NCI-H345 (cell line): ENCODE data around the gene STXBP6.
"Not testable (repeated sequence)": the region's sequence is repeated elsewhere in the genome, so short reads cannot be mapped to it uniquely, and the experiment has no call there.

ENCODE experiments used
- DNase-seq: peaks from one replicate; lab custom pipeline; 2025; lab: John Stamatoyannopoulos, UW

STXBP6 gene

DNA sequence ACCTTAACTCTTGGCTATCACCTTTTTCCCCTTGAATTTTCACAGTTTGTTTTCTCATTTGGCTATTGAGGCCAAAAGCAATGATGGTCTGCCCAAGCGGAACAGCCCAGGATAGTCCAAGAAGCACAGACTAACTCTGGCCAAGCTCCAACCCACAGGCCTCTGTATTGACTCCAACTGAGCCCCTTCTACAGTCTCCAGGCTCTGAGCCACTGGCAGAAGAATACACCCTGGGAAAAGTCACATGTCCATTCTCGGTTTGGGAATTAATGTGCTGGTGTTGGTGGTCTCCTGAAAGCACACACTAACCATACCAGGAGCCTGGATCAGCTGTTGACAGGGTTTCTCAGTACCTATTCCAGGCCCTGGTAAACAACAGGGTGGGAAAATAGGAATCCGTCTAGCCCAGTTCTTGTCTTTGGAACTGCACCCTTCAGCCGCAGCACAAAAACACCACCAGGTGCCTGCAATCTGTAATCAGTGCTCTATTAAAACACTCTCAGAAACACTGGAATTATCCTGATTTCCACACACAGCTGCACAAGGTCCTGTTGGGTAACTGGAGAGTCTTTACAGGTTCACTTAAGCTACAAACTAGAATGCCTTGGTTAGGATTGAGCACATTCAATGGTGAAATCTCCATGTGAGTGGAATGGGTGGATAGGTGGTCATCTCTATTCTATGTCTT, 63.6 kb downstream of the STXBP6 start:
- DNase-seq, result no peak

DNA sequence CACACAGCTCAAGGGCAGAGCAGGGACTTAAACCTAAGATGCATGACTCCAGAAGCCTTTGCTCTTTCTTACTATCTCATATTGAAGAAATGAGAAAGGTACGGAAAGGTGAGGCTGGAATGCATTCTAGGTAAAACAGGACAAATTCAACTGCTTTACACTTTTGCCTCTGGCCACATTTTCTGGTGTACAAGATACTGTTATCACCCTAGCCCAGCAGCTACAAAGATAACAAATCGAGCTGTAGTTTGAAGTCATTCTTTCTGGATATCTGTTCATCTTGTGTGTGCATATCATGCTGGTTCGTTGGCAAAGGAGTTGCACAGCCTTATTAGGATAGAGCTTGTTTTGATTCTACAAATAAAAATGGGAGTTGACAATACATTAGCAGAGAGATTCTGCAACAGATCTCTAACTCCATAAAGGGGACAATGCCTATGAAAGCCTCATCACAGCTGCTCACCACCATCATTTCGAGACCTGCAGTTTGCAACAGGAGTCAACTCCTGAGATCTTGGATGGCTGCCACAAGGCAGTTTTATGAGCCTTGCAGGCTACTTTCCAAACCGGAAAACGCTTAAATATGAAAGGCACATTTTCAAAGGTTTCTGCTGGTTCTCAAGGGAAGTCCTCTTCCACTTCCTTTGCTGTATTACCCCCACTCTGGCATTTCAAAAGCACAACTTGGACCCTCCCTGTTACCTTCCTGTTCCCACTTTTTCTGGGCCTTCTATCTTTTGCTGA, 64.9 kb downstream of the STXBP6 start:
- peak; percentile 87 for DNase-seq

DNA sequence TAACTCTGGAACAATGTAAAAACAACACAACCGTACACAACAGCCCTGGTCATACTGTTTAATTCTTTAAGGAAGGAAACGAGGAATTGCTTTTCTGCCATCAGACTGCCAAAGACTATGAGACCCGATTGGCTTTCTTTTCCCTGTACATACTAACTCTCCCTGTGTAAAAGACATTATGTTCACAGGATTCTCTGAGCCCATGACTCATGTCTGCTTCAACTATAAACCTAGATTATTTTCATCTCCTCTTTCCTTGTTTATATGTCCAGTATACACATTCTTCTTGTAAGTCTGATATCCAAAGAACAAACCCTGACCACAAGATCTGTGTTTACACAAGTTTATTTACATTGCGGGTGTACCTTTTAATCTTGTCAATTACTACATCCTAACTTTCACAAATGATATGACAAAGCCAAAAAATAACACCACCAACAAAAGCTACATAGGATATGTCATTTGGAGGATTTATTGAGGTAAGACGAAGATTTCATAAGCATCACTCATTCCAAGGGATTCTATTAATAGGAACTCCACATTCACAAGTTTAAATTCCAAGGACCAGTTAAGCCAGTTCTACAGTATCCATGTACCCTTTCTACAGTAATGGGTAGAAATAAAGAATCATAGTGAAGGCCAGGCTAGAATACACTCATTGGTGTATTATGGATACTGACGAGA, 67.3 kb downstream of the STXBP6 start:
- no peak for DNase-seq

DNA sequence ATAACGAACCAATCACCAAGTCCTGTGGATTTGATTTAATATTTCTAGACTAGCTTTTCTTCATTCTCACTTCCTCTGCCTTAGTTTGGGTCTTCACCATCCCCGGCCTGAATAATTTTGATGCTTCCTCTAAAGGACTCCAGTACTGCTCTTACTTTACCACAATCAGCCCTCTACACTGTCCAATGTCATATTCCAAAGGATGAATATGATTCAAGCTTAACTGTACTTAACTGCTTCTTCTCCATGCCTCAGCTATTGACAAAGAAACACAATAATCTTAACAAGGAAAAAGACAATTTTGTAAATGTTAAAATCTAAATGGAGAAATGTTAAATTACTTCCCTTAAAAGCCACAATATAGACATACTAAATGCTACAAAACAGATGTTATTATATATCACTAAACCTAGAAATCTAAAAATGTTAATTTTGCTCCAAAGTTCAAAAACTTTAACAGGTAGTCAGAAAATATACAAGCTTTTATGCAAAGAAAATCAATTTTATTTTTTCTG, 70.2 kb downstream of the STXBP6 start:
- DNase-seq, result no peak

DNA sequence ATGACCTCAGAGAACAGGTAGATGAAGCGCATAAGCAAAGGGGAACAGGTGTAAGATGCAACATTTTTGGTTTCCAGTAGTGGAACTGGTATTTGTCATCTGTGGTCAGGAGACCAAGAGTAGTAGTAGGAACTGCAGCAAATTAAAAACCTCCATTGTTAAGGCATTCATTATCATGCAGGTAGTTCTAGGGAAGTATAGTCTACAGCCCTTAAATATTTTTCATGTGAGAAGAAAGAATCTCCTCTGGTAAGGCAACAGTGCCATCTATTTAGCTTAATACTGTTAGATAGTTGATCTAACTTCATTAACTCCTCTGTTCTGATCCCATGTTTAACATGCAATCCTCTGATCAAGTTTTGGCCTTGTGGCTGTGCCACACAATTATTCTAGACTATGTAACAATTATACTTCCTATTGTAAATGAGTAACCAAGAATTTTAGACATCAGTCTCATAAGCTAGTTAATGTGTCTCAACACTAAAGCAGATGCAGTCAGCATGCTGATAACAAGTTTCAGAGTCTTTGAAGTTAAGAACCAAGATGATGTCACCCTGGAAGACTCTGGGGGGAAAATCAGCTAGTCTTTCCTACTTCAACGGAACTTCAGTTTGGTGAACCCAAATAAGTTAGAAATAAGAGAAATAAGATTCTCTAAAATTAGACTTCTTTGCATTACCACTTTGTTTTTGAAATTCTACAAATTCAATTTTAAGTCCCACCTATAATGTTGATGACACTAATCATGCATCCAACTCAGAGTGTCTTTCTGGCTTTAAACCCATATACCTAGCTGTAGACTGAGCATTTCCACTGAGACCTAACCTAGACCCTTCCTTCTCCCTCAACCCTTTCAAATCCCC, 70.9 kb downstream of the STXBP6 start:
- no peak for DNase-seq

DNA sequence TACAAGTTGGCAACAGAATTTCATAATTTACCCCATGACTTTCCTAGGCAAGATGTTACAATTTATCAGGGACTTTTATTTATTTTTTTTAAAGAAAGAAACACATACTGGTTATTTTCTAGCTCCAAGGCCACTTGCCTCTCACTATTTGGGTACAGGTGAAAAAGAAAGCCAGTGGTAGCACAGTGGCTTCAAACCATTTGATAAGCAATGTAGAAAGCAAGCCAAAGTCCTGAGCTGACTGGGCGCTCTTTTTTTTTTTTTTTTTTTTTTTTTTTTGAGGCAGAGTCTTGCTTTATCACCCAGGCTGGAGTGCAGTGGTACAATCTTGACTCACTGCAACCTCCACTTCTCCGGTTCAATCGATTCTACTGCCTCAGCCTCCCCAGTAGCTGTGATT, 73.3 kb downstream of the STXBP6 start:
- no peak for DNase-seq

DNA sequence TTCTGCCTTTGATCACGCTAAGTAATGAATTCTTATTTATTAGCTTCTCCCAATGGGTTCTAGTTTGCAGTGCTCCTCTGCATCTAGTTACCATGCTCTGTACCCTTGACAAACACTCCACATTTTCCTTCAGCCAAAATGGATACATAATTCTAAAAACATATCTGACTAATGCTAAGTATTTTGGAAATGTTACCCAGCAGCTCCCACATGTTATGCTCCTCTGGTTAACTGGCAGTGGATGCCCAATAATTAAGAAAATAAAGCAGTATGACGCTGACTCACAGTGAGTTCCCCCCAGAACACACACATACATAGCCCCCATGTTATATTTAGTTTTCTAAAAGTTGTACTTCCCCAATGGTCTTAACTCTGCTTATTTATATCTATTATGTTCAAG, 74.6 kb downstream of the STXBP6 start:
- no peak for DNase-seq

DNA sequence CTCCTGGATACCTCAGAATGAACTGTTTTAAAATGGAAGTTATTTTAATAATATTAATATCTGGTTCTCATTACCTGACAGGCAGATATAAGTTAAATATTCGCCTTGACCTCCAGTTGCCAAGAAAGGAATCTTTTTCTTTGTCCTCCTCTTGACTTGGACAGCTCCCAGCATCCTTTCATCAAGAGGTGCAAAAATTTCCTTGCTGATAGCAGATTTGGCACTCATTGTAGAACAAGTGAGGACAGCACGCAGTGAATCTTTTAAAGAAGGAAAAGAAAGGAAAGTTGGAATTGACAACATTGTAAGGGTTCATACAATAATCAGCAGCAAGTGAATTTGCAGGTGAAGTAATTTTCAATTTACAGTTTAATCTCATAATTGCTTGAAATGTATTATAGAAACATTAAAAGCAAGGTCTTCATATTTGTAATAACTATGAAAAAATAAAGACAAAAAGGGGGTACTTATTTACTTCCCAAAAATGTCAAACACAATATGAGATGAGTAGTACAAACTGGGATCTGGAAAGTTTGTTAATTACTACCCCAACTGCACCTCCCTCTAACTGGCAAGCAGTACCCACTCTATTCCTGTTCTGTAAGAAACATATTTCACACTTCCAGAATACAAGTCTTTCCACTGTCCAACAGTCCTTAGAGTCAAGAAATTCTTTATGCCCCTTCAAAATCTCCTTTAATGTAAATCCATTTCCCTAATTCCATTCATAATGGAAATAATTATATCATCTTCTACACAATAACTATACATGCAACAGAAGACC, 75.2 kb downstream of the STXBP6 start:
- DNase-seq, result no peak

DNA sequence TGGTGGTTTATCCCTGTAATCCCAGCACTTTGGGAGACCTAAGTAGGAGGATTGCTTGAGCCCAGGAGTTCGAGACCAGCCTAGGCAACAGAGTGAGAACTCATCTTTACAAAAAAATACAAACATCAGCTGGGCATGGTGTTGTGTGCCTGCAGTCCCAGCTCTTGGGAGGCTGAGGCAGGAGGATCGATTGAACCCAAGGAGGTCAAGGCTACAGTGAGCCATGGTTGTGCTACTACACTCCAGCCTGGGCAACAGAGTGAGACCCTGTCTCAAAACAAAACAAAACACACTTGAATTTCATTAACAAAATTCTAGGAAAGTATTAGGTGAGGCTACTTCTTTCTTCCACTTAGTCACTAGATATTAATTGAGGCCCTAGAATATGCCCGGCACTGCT, 77.1 kb downstream of the STXBP6 start:
- DNase-seq, result no peak

DNA sequence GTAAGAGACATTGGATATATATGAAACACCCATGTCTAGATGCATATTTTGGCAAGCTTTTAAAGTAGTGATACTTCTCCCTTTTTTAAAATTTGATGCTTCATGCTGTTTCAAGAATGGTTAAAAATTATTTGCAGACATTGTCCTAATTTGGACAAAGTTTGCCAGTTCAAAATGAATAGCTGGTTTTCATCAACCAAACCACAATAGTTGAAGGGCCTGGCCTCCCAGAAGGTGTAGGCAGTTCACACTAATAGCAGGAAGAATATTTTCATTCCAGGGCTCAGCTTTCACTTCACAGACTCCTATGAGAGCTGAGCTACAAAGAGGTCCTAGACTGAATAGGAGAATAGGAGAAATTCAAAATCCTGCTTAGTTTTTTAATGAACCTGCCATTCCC, 78.7 kb downstream of the STXBP6 start:
- no peak for DNase-seq

DNA sequence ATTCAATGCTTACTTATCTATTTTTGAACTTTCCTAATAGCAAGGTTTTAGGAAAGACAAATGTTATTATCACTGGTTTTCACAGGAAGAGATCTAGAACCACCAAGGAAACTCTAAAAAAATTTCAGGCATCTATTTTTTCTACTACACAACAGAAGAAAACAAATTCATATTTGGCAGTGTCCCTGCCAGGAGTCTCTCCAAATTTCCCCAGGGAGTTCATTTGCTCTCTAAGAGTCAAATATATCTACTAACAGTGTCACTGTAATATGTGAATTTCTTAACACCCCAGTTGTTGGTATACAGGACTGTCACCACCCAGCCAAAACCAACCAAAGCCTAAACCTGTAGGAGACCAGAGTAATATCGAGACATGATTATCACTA, 83.4 kb downstream of the STXBP6 start:
- DNase-seq, result no peak

DNA sequence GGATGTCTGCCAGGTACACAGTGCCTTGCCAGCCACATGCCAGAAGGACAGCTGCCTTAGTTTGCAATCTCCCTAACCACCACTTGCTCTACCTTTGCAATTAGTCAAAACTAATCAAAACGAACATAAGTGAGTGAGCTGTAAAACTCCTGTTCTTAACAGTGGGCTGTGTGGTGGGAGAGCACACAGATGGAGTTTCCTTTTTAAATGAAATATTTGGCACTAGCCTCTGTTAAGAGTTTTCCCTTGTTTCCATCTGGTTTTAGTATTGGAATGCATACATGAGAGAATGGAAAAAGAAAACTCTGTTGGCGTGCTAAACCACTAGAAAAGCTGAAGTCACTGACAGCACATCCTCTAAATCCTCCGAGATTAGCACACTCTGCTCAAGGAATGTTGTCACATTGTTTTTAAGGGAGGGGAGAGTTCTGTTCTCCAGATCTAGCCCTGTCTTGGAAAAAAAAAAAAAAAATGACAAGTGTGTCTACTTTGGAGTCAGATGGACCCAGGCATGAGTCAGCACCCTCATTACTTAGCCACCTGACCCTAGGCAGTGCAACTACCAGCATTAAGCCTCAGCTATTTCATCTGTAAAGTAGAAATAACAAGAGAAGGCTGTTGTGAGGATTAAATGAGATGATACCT, 83.9 kb downstream of the STXBP6 start:
- DNase-seq, result no peak

DNA sequence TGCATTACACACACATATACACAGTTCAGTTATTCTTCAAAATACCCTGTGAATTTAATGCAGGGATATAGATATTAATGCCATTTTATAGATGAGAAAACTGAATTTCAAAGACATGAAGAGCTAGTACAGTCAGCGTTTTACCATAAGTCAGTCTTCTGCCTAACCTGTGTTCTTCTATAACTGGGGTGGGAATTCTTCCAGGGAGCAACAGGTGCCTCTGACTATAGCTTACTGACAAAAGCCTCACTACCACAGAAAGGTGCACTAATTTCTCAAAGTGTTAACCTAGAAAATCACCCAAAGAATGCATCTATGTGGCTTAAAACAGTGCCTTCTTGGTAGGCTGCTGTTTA, 84.4 kb downstream of the STXBP6 start:
- DNase-seq, result no peak

DNA sequence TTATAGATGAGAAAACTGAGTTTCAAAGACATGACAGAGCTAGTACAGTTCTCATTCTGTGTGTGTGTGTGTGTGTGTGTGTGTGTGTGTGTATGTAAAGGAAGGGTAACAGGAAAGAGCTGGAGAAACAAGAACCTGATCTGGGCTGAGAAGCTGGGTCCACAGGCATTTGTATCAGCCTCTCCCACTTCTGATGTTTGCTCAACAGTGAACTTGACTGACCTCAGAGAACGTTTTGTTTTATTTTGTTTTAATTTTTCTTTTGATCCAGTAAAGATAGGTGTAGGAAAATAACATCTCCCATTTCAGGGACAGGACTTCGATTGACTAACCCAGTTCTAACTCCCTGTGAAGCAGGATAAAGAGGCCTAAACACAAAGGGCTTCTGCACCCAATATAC, 85.4 kb downstream of the STXBP6 start:
- DNase-seq, result no peak

DNA sequence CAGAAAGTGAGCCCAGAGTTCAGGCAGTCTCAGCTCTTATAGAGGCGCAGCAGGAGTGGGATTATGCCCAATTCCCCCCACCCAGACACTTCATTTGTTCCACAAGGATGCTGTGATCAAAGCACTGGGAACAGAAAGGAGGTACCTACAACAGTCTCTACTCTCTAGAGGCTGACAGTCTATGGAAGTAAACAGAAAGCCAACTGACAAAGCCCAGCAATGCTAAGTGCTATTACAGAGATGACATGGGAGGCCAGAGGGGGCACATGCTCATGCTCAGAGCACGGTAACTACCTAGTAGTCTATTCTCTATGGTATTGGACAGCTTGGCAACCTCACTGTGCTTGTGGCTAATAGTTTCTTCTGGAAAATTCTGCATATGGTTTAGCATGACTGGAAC, 85.9 kb downstream of the STXBP6 start:
- DNase-seq, result no peak

DNA sequence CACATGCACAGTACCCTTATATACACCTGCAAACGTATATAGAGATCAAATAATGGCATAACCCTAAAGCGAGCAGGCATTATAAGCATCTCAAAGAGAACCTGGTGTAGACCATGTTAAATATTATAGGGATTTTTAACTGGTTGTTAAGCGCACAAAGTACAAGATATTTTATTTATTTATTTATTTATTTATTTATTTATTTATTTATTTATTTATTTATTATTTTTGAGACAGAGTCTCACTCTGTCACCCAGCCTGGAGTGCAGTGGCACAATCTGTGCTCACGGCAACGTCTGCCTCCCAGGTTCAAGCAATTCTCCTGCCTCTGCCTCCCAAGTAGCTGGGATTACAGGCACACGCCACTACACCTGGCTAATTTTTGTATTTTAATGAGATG, 87.8 kb downstream of the STXBP6 start:
- DNase-seq, result not testable (repeated sequence)

DNA sequence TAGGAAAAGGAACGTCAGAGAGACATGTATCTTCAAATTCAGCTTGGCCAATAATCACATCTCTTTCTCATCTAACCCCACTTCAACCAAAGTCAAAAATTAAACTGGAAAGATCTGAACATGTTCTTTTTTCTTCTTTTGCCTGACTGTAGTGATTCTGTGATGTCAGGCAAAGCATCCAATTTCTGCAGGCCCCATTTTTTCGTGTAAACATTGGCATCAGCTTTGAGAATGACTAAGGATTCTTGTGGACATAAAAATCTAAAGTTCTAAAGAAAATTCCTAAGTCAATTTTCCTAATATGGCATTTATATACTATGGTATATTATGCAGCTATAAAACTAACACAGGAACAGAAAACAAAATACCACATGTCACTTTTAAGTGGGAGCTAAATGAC, 89.1 kb downstream of the STXBP6 start:
- no peak for DNase-seq

DNA sequence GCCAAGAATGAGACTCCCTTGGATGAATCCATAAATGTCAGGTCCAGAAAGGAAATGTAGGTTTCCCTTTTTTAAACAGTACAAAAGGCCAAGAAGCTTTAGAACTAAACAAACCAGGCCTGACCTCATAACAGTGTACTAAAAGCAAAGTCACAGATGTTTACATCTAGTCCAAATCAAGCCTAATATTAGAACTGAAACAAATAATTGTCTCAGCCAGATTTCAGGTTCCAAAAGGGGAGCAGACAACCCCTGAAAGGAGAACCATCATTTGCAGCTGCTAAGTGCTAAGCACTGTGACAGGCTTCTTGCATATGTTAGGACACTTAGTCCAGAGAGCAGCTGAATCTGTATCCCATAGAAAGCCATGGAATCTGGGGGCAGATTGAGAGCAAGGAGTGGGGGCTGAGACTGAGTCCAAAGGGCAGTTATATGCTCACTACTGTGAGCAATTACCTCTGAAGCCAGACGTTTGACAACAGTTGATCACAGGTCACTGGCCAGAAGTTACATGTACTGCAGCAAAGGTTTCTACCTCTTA, 90.1 kb downstream of the STXBP6 start:
- no peak for DNase-seq

DNA sequence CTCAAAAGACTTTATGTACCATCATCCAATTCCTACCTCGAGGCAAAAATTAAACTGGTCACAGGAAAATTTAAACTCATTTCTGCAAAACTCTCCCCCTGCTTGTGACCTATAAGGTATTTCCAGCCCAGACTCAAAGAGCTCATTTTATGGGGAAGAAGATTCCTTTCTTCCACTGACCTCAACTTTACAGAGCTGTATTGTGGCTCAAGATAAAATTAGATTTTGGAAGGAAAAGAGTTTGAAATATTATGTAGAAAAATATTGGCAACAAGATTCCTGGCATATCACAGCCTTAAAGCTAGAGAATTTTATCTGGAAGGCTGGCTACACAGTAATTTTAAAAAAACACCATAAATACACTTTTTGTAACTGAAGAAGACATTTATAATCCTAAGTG, 91.7 kb downstream of the STXBP6 start:
- DNase-seq, result no peak

DNA sequence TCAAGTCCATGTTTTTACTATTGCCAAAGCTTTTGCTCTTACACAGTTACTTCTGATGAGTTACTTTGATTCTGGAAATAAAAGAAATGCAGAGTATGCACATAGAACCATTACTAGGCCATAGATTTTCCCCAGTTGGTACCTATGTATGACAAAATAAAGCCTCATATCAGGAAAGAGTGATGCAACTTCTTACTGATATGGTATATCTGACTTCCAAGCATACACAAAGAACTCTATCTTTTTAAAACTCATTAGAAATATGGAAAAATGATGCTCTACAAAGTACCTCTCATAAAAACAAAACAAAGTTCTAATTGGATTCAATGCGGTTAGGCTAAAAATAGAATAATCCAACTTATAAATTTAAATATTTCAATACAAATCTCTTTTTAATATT, 92.1 kb downstream of the STXBP6 start:
- DNase-seq, result no peak

DNA sequence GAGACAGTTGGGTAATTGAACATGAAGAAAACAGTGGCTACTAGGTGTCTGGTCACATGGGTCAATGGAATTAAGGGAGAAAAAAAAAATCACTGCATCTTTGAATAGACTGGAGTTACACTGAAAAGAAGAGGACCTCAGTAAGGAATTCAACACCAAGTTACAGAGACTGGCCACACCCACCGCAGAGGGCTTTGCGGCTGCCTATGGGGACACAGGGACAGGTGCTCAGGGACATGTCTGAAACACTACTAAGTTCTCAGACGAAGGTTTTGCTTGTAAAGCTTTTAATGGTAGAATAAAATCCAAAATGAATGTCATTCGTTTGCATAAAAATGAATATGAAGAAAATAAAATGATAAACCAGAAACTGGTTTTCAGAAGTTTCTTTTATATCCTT, 93.8 kb downstream of the STXBP6 start:
- no peak for DNase-seq
